Mesendoderm (in vitro differentiated cells): Measurements from ENCODE around the gene MCF2L.

Source experiments
- DNase-seq: peaks from one replicate; pipeline ENCODE4 v3.0.0; 2013
- H2AK5ac ChIP-seq: 2 replicates; pipeline ENCODE4 v1.6.1; 2013; ENCODE audit warnings: low read length, inconsistent platforms
- H2BK120ac ChIP-seq: 2 replicates; pipeline ENCODE4 v1.6.1; 2013; ENCODE audit warnings: low read depth, mild to moderate bottlenecking, low read length, moderate library complexity, mixed read lengths
- H2BK15ac ChIP-seq: replicated peaks from 2 replicates; pipeline ENCODE4 v1.6.1; 2013; ENCODE audit warnings: low read depth, mild to moderate bottlenecking, moderate library complexity
- H2BK5ac ChIP-seq: 2 replicates; pipeline ENCODE4 v1.6.1; 2013; ENCODE audit warnings: low read length, inconsistent platforms
- H3K18ac ChIP-seq: 2 replicates; pipeline ENCODE4 v1.6.1; 2013; ENCODE audit warnings: mild to moderate bottlenecking, low read length, mixed read lengths
- H3K23ac ChIP-seq: one replicate; pipeline ENCODE4 v1.6.1; 2013; ENCODE audit warnings: low read length
- H3K27ac ChIP-seq: 2 replicates; pipeline ENCODE4 v1.5.1; 2013; ENCODE audit warnings: low read depth, mild to moderate bottlenecking, inconsistent platforms, low read length, moderate library complexity
- H3K27me3 ChIP-seq: 2 replicates; pipeline ENCODE4 v1.6.1; 2013; ENCODE audit warnings: low read length, control low read depth, mild to moderate bottlenecking, inconsistent platforms; ENCODE audit not compliant: insufficient read depth, poor library complexity
- H3K36me3 ChIP-seq: 2 replicates; pipeline ENCODE4 v1.6.1; 2013; ENCODE audit warnings: low read length, inconsistent platforms; ENCODE audit not compliant: control insufficient read depth, insufficient read depth
- H3K4ac ChIP-seq: one replicate; pipeline ENCODE4 v1.6.1; 2013; ENCODE audit warnings: low read depth, mild to moderate bottlenecking, low read length, moderate library complexity
- H3K4me1 ChIP-seq: 2 replicates; pipeline ENCODE4 v1.6.1; 2013; ENCODE audit warnings: low read depth, low read length, inconsistent platforms; ENCODE audit not compliant: control insufficient read depth
- H3K4me2 ChIP-seq: 2 replicates; pipeline ENCODE4 v1.6.1; 2013; ENCODE audit warnings: low read length
- H3K4me3 ChIP-seq: 2 replicates; pipeline ENCODE4 v1.5.1; 2013; ENCODE audit warnings: mild to moderate bottlenecking, low read length
- H3K56ac ChIP-seq: one replicate; pipeline ENCODE4 v1.6.1; 2013; ENCODE audit warnings: low read length
- H3K79me1 ChIP-seq: 2 replicates; pipeline ENCODE4 v1.6.1; 2013; ENCODE audit warnings: low read length, inconsistent platforms
- H3K79me2 ChIP-seq: 2 replicates; pipeline ENCODE4 v1.6.1; 2013; ENCODE audit warnings: mild to moderate bottlenecking, low read length; ENCODE audit not compliant: control insufficient read depth, insufficient read depth
- H3K9ac ChIP-seq: 2 replicates; pipeline ENCODE4 v1.6.1; 2013; ENCODE audit warnings: low read length, inconsistent platforms
- H4K5ac ChIP-seq: one replicate; pipeline ENCODE4 v1.6.1; 2013; ENCODE audit warnings: low read length
- H4K8ac ChIP-seq: one replicate; pipeline ENCODE4 v1.6.1; 2013; ENCODE audit warnings: low read depth, mild to moderate bottlenecking, control low read depth, low read length, moderate library complexity
- WGBS: extraction: QIAGEN DNeasy Blood & Tissue Kit; methylation state at CpG from one replicate; pipeline ENCODE4 v1.1.7; 2013; ENCODE audit warnings: low lambda C conversion rate, missing lambda C conversion rate; ENCODE audit not compliant: insufficient coverage; ENCODE audit errors: extremely low coverage; 5-methylcytosine and 5-hydroxymethylcytosine counted together

The MCF2L gene

GRCh38 chr13:113084094-113084942 lies 115.3 kb downstream of the MCF2L start:
- H3K4me1 ChIP-seq, result no peaks in the 10 kb centered on the region
- no peak for DNase-seq
- H3K23ac ChIP-seq, result no peak overlapping the region
- no peak overlapping the region for H2BK120ac ChIP-seq
- no peak overlapping the region for H2AK5ac ChIP-seq
- no peaks in the 10 kb centered on the region for H3K79me2 ChIP-seq
- no peak overlapping the region for H4K5ac ChIP-seq
- no peaks in the 10 kb centered on the region for H3K36me3 ChIP-seq
- no peak overlapping the region for H3K18ac ChIP-seq
- H3K9ac ChIP-seq, result no peak overlapping the region
- H3K27ac ChIP-seq, result no peak overlapping the region
- no CpG with 5 or more reads among the region's 25 CpGs for WGBS
- H3K4me3 ChIP-seq, result no peak overlapping the region
- no peak overlapping the region for H3K56ac ChIP-seq
- H3K4ac ChIP-seq, result no peak overlapping the region
- H4K8ac ChIP-seq, result no peak overlapping the region
- no peak overlapping the region for H3K4me2 ChIP-seq
- no peaks in the 10 kb centered on the region for H3K27me3 ChIP-seq
- no peak overlapping the region for H2BK5ac ChIP-seq
- no peaks in the 10 kb centered on the region for H3K79me1 ChIP-seq
- H2BK15ac ChIP-seq, result no peak overlapping the region

DNA sequence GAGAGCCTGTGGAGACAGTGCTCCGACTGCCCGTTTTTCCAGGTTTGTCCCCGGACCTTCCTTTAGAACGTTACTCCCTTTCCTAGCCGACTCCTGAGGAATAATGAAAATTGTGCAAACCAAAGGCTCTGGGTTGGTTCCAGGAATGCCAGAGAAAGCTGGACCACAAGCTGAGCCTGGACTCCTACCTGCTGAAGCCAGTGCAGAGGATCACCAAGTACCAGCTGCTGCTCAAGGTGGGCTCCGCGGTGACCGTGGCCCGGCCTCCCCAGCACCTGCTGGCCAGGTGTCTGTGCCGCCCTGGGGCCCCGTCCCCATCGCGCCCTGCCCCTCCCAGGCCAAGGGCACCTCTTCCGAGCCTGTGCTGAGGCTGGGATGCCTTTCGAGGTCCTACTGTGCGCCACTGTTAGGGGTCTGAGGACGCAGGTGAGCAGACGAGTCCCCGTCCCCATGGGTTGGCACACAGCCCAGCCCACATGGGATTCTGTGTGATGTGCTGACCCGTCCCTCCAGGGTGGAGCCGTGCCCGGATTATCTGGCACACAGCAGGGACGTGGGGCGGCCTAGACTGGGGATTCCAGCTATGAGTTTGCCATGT lies 116.0 kb downstream of the MCF2L start:
- Histone ChIP-seq H4K8ac (no peak overlapping the region), H3K4me1 (peaks cover 2% of the 10 kb centered on the region), H3K9ac (no peak overlapping the region), H3K4me3 (no peak overlapping the region), H3K27me3 (no peaks in the 10 kb centered on the region), H3K23ac (no peak overlapping the region), H3K79me2 (no peaks in the 10 kb centered on the region), H2BK5ac (no peak overlapping the region), H3K27ac (no peak overlapping the region), H3K4ac (no peak overlapping the region), H2BK120ac (no peak overlapping the region), H3K79me1 (no peaks in the 10 kb centered on the region), H3K56ac (no peak overlapping the region), H4K5ac (no peak overlapping the region), H2BK15ac (no peak overlapping the region), H3K4me2 (no peak overlapping the region), H2AK5ac (no peak overlapping the region), H3K18ac (no peak overlapping the region), H3K36me3 (no peaks in the 10 kb centered on the region)
- no peak for DNase-seq
- WGBS, result no CpG with 5 or more reads among the region's 24 CpGs

DNA sequence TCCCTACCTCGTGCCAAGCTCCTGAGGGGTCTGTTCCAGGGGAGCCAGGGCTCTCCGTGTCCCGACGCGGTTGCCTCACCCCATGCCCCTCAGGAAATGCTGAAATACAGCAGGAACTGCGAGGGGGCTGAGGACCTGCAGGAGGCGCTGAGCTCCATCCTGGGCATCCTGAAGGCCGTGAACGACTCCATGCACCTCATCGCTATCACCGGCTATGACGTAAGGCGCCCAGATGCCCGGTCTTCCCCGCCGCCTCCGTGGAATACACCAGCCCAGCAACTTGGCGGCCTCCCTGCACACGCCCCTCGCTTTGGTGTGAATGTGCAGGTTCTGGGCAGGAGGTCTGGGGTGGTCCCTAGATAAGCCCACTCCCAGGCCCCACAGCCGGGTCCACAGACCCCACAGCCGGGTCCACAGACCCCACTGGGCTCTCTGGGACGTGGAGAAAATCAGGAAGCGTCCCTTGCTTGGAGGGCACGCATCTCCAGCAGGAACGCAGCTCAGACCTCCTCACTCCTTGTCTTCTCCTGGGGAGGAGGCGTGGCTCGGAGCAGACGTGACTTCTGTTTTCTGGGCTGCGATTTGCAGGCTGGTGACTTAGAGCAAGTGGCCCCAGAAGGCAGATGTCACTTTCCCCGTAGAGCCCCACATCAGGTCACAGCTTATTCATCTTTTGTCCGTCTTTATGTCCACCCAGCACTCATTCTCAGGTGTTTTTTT lies 117.2 kb downstream of the MCF2L start:
- H3K27me3 ChIP-seq, result no peaks in the 10 kb centered on the region
- no peaks in the 10 kb centered on the region for H3K36me3 ChIP-seq
- peaks cover 2% of the 10 kb centered on the region for H3K4me1 ChIP-seq
- H3K23ac ChIP-seq, result no peak overlapping the region
- H3K56ac ChIP-seq, result no peak overlapping the region
- no CpG with 5 or more reads among the region's 32 CpGs for WGBS
- no peak overlapping the region for H3K4me2 ChIP-seq
- no peak overlapping the region for H4K8ac ChIP-seq
- peak; percentile 54 for DNase-seq
- H3K18ac ChIP-seq, result no peak overlapping the region
- no peak overlapping the region for H2BK15ac ChIP-seq
- no peak overlapping the region for H2BK5ac ChIP-seq
- H3K4me3 ChIP-seq, result no peak overlapping the region
- H2AK5ac ChIP-seq, result no peak overlapping the region
- no peak overlapping the region for H4K5ac ChIP-seq
- H3K27ac ChIP-seq, result no peak overlapping the region
- no peak overlapping the region for H2BK120ac ChIP-seq
- H3K79me2 ChIP-seq, result no peaks in the 10 kb centered on the region
- H3K79me1 ChIP-seq, result no peaks in the 10 kb centered on the region
- H3K9ac ChIP-seq, result no peak overlapping the region
- H3K4ac ChIP-seq, result no peak overlapping the region

GRCh38 chr13:113086991-113087922 lies 118.2 kb downstream of the MCF2L start:
- H3K27ac ChIP-seq, result no peak overlapping the region
- H3K79me1 ChIP-seq, result no peaks in the 10 kb centered on the region
- H3K9ac ChIP-seq, result no peak overlapping the region
- no peaks in the 10 kb centered on the region for H3K27me3 ChIP-seq
- DNase-seq, result no peak
- no CpG with 5 or more reads among the region's 39 CpGs for WGBS
- H3K79me2 ChIP-seq, result no peaks in the 10 kb centered on the region
- no peak overlapping the region for H3K23ac ChIP-seq
- H3K4me1 ChIP-seq, result peaks cover 2% of the 10 kb centered on the region
- H3K4me2 ChIP-seq, result no peak overlapping the region
- H2AK5ac ChIP-seq, result no peak overlapping the region
- H2BK120ac ChIP-seq, result no peak overlapping the region
- no peak overlapping the region for H2BK15ac ChIP-seq
- no peaks in the 10 kb centered on the region for H3K36me3 ChIP-seq
- H3K56ac ChIP-seq, result no peak overlapping the region
- no peak overlapping the region for H3K18ac ChIP-seq
- no peak overlapping the region for H2BK5ac ChIP-seq
- H4K8ac ChIP-seq, result no peak overlapping the region
- H4K5ac ChIP-seq, result no peak overlapping the region
- no peak overlapping the region for H3K4ac ChIP-seq
- H3K4me3 ChIP-seq, result no peak overlapping the region

GRCh38 chr13:113087923-113088690 lies 119.1 kb downstream of the MCF2L start:
- H4K8ac ChIP-seq, result no peak overlapping the region
- H3K4me3 ChIP-seq, result no peak overlapping the region
- no peaks in the 10 kb centered on the region for H3K27me3 ChIP-seq
- H2BK15ac ChIP-seq, result no peak overlapping the region
- no peak for DNase-seq
- H3K23ac ChIP-seq, result no peak overlapping the region
- H2BK120ac ChIP-seq, result no peak overlapping the region
- no peak overlapping the region for H2AK5ac ChIP-seq
- H3K4me1 ChIP-seq, result peaks cover 2% of the 10 kb centered on the region
- no peaks in the 10 kb centered on the region for H3K79me1 ChIP-seq
- no CpG with 5 or more reads among the region's 40 CpGs for WGBS
- no peak overlapping the region for H3K4ac ChIP-seq
- H3K56ac ChIP-seq, result no peak overlapping the region
- no peak overlapping the region for H3K27ac ChIP-seq
- H3K4me2 ChIP-seq, result no peak overlapping the region
- H4K5ac ChIP-seq, result no peak overlapping the region
- no peak overlapping the region for H3K18ac ChIP-seq
- no peaks in the 10 kb centered on the region for H3K36me3 ChIP-seq
- no peak overlapping the region for H2BK5ac ChIP-seq
- no peak overlapping the region for H3K9ac ChIP-seq
- no peaks in the 10 kb centered on the region for H3K79me2 ChIP-seq
